HEK293T (cell line): Measurements from ENCODE around the gene SLAMF8.

Experiments used
- ARNT ChIP-seq: fragments of 450-650 bp; IDR thresholded peaks from 2 replicates; pipeline ENCODE4 v1.6.1; 2017; ENCODE audit warnings: mild to moderate bottlenecking
- ELF4 ChIP-seq: fragments of 450-650 bp; IDR thresholded peaks from 2 replicates; pipeline ENCODE4 v1.6.1; 2017; ENCODE audit warnings: antibody characterized with exemption
- HDGF ChIP-seq: fragments of 450-650 bp; IDR thresholded peaks from 2 replicates; pipeline ENCODE4 v1.6.1; 2017; ENCODE audit warnings: antibody characterized with exemption, borderline replicate concordance
- SP1 ChIP-seq: fragments of 450-650 bp; IDR thresholded peaks from 2 replicates; pipeline ENCODE4 v1.6.1; 2017
- SUZ12 ChIP-seq: fragments of 450-650 bp; IDR thresholded peaks from 2 replicates; pipeline ENCODE4 v1.6.1; 2016; ENCODE audit warnings: mild to moderate bottlenecking
- TARDBP ChIP-seq: fragments of 450-650 bp; IDR thresholded peaks from 2 replicates; pipeline ENCODE4 v1.6.1; 2016
- ZNF384 ChIP-seq: fragments of 450-650 bp; IDR thresholded peaks from 2 replicates; pipeline ENCODE4 v1.6.1; 2016

GRCh38 chr1:159821171-159821867, 5.4 kb upstream of the SLAMF8 start:
- TF ChIP-seq ARNT (no peak), SUZ12 (no peak), ELF4 (no peak), ZNF384 (no peak), SP1 (no peak), TARDBP (no peak), HDGF (no peak)
